ENCODE results near the gene RIN3. TPM values are rescaled to one million over a fixed set of nuclear protein-coding genes. Genes with fewer than 3 reads are reported as not detected.

The RIN3 gene
- total RNA-seq, 1 experiment from 2014 or later, result 2.6 TPM

DNA sequence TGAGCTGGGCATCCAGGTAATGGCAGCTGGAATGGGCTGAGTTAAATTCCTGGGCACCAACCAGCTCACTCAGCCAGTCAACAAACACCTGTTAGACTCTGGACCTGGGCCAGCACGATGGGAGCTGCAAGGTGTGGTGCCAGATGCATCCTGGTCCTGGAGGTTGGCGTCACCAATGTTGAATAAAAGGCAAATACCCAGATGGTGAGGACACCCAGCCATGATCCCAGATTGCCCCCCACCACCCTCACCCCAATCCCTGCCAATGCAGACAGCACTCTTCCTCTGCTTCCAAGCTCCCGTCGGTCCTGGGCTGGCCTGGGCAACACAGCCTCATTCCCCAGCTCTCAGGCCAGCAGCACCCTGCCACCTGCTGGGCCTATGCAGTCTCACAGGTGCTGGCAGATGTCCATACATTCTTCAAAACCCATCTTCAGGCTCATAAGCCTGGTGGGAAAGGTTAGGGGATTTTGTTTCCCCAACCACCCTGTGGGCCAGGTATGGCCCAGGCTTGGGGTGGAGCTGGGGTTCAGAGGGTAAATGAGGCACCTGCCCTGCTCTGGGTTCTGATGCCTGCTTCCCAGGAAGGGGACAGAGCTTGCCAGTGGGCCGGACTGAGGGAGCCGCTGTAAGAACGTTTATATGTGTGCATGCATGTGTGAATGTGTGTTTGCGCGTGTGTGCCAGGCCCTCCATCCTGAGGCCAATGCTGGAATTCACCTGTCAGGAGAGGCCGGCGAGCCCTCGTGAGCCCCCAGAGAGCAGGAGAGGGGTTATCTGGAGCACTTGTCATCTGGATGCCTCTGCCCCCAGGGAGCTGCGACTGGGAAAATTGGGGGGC, 176.8 kb downstream of the RIN3 start:
- in situ Hi-C loops (cut with HindIII; ENCODE audit: low pct_unique_long_range_greater_than_20kb, low sequenced_read_pairs), result no loop called here
- peak; percentile 55 for DNase-seq (ENCODE audit: low read depth, low spot score)

- DNase-seq (ENCODE audit: low read depth, low spot score), result no peak
- in situ Hi-C loops (cut with HindIII; ENCODE audit: low pct_unique_long_range_greater_than_20kb, low sequenced_read_pairs), result no loop called here
These were observed 179.2 kb downstream of the RIN3 start for GRCh38 chr14:92692822-92693226.

- in situ Hi-C loops (cut with HindIII; ENCODE audit: low pct_unique_long_range_greater_than_20kb, low sequenced_read_pairs), result no loop called here
- no peak for DNase-seq (ENCODE audit: low read depth, low spot score)
These were observed 180.6 kb downstream of the RIN3 start for GRCh38 chr14:92693998-92694795.

- no peak for DNase-seq (ENCODE audit: low read depth, low spot score)
- in situ Hi-C loops (cut with HindIII; ENCODE audit: low pct_unique_long_range_greater_than_20kb, low sequenced_read_pairs), result no loop called here
These were observed 181.2 kb downstream of the RIN3 start for GRCh38 chr14:92694807-92695206.

DNA sequence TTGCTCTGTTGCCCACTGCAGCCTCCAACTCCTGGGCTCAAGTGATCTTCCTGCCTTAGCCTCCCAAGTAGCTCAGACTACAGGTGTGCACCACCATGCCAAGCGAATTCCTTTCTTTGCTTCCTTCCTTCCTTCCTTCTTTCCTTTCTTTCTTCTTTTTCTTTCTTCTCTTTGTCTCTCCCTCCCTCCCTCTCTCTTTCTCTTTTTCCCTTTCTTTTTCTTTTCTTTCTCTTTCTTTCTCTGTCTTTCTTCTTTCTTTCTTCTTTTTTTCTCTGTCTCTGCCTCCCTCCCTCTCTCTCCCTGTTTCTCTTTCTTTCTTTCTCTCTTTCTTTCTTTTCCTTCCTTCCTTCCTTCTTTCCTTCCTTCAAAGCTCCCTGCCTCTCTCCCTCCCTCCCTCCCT, 182.0 kb downstream of the RIN3 start:
- no peak for DNase-seq (ENCODE audit: low read depth, low spot score)
- in situ Hi-C loops (cut with HindIII; ENCODE audit: low pct_unique_long_range_greater_than_20kb, low sequenced_read_pairs), result no loop called here

- in situ Hi-C loops (cut with HindIII; ENCODE audit: low pct_unique_long_range_greater_than_20kb, low sequenced_read_pairs), result no loop called here
These were observed 182.8 kb downstream of the RIN3 start for GRCh38 chr14:92696366-92696765.

GRCh38 chr14:92698393-92698792, 184.8 kb downstream of the RIN3 start:
- DNase-seq (ENCODE audit: low read depth, low spot score), result no peak
- in situ Hi-C loops (cut with HindIII; ENCODE audit: low pct_unique_long_range_greater_than_20kb, low sequenced_read_pairs), result no loop called here

More at GRCh38 chr14:92696366-92696765, 182.8 kb downstream of the RIN3 start:
- no peak for DNase-seq (ENCODE audit: low read depth, low spot score)

- in situ Hi-C loops (cut with HindIII; ENCODE audit: low pct_unique_long_range_greater_than_20kb, low sequenced_read_pairs), result no loop called here
- peak; percentile 70 for DNase-seq (ENCODE audit: low read depth, low spot score)
These were observed 188.2 kb downstream of the RIN3 start for GRCh38 chr14:92701826-92702225.

- DNase-seq (ENCODE audit: low read depth, low spot score), result no peak
- in situ Hi-C loops (cut with HindIII; ENCODE audit: low pct_unique_long_range_greater_than_20kb, low sequenced_read_pairs), result no loop called here
These were observed 188.9 kb downstream of the RIN3 start for GRCh38 chr14:92702441-92702918.

DNA sequence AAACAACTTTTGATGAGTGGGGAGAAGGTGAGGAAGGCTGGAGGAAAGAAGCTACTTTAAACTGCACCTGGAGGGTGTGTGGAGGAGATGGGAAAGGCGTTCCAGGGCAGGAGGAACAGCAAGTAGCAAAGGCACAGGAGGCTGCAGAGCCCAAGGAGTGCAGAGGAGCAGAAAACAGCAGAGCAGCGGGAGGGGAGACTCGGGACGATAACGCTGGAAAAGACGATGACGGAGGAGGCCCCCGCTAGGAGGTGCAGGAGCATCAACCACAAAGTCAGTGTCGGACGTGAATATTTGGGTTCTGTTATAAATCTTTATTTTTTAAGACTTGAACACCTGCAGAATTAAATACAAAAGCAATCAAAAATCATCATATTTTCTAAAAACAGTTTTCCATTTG, 189.9 kb downstream of the RIN3 start:
- in situ Hi-C loops (cut with HindIII; ENCODE audit: low pct_unique_long_range_greater_than_20kb, low sequenced_read_pairs), result no loop called here
- DNase-seq (ENCODE audit: low read depth, low spot score), result no peak

GRCh38 chr14:92704036-92704804, 190.6 kb downstream of the RIN3 start:
- no peak for DNase-seq (ENCODE audit: low read depth, low spot score)
- in situ Hi-C loops (cut with HindIII; ENCODE audit: low pct_unique_long_range_greater_than_20kb, low sequenced_read_pairs), result no loop called here

GRCh38 chr14:92704821-92705220, 191.2 kb downstream of the RIN3 start:
- in situ Hi-C loops (cut with HindIII; ENCODE audit: low pct_unique_long_range_greater_than_20kb, low sequenced_read_pairs), result no loop called here
- DNase-seq (ENCODE audit: low read depth, low spot score), result no peak

DNA sequence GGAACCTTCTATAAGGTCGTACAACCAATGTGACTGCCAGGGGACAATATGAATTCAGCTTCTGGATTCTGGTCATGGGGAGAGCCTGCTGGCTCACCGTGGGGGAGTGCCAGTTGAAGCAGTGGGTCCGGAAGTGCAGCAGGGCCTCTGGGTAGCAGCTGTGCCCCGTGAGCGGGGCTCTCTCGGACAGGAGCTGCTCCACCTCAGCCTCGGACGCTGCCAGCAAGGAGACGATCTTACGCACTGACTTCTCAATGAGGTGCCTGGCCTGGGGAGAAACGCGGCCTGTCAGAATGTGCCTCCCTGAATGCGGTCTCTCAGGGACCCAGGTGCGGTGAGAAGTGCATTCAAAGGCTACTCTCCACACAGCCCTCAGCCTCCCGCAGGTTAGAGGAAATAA, 192.8 kb downstream of the RIN3 start:
- DNase-seq (ENCODE audit: low read depth, low spot score), result no peak
- in situ Hi-C loops (cut with HindIII; ENCODE audit: low pct_unique_long_range_greater_than_20kb, low sequenced_read_pairs), result no loop called here

GRCh38 chr14:92709340-92710000, 195.9 kb downstream of the RIN3 start:
- in situ Hi-C loops (cut with HindIII; ENCODE audit: low pct_unique_long_range_greater_than_20kb, low sequenced_read_pairs), result no loop called here
- DNase-seq (ENCODE audit: low read depth, low spot score), result no peak

GRCh38 chr14:92710001-92710341, 196.4 kb downstream of the RIN3 start:
- no peak for DNase-seq (ENCODE audit: low read depth, low spot score)
- in situ Hi-C loops (cut with HindIII; ENCODE audit: low pct_unique_long_range_greater_than_20kb, low sequenced_read_pairs), result no loop called here

- in situ Hi-C loops (cut with HindIII; ENCODE audit: low pct_unique_long_range_greater_than_20kb, low sequenced_read_pairs), result no loop called here
- no peak for DNase-seq (ENCODE audit: low read depth, low spot score)
These were observed 198.5 kb downstream of the RIN3 start for GRCh38 chr14:92711976-92712653.

DNA sequence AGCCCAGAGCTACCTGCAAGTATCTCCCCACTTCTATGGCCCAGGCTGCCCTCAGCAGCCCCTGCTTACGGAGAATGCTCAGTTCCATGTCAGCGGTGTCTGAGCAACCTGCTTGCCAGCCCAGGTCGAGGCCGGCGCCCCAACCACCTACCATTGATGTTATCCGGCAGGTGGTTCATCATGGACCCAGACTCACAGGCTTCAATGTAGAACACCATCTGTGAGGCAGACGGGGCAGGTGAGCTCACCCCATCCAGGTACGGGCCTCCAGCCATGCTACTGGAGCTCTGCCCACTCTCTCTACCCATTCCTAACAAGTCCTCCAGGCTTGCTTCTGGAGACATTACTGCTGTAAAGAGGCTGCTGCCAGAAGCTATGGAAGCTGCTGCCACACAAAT, 199.1 kb downstream of the RIN3 start:
- DNase-seq (ENCODE audit: low read depth, low spot score), result no peak
- in situ Hi-C loops (cut with HindIII; ENCODE audit: low pct_unique_long_range_greater_than_20kb, low sequenced_read_pairs), result no loop called here
